Spleen (tissue), 3 donors: ENCODE results near the gene MON1B.

Experiments
- POLR2A ChIP-seq, 3 donors: fragments of 450-650 bp; IDR thresholded peaks; one replicate each; pipeline ENCODE4 v1.5.1; 2017; ENCODE audit warnings: antibody characterized with exemption in 3 of 3, mild to moderate bottlenecking in 1 of 3
- POLR2AphosphoS5 ChIP-seq, 3 donors: sonication (generic); formaldehyde crosslinking; IDR thresholded peaks; one replicate each; pipeline ENCODE4 v1.5.1; 2017; ENCODE audit warnings: antibody characterized with exemption in 3 of 3

DNA sequence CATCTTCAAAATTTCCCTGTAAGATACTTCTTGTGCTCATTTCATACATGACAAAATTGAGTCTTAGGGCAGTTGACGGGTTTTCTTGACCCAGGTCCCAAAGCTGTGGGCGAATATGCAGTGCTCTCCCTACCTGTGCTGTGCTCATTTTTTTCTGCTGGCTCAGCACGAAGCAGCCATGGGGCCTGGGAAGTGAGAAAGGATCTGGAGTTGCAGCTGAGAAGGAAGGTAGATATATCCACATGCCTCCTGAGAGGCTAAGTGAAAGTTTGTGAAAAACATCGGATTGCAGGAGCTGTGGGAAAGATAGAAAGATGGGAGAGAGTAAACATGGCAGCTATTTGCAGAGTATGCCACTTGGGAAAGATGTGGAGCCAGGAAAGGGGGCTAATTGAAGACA lies 42.9 kb upstream of the MON1B start:
- TF ChIP-seq POLR2AphosphoS5 (IDR thresholded peaks at IDR 0.05) (no peak), POLR2A (IDR thresholded peaks at IDR 0.05) (no peak)
